HG02798 (cell line): ENCODE data around the gene SEC14L3.

Experiments
- ATAC-seq: cut with Tn5 transposase; IDR thresholded peaks from one replicate; pipeline ENCODE4 v1.9.1; 2021; ENCODE audit warnings: mild to moderate bottlenecking; ENCODE audit not compliant: unreplicated experiment, poor library complexity

SEC14L3 gene

DNA sequence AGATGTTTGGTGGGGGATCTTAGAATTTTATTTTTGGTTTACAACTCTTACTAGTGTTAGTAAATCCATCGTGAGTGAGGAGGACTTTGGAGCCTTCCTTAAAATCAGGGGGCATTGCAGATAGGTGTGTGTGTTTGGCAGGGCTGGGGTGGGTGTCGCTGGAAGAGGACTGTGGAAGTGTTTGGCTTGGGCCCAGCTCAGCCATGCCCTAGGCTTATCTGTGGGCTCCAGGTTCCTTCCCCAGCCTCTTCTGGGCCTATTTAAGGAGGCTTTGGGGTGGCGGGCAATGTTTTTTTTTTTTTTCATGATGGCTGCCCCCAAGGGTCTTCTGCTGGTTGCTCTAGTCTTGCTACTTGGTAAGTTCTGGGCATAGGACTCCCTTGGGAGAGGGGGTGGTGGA, 24.2 kb downstream of the SEC14L3 start:
- ATAC-seq: no peak

DNA sequence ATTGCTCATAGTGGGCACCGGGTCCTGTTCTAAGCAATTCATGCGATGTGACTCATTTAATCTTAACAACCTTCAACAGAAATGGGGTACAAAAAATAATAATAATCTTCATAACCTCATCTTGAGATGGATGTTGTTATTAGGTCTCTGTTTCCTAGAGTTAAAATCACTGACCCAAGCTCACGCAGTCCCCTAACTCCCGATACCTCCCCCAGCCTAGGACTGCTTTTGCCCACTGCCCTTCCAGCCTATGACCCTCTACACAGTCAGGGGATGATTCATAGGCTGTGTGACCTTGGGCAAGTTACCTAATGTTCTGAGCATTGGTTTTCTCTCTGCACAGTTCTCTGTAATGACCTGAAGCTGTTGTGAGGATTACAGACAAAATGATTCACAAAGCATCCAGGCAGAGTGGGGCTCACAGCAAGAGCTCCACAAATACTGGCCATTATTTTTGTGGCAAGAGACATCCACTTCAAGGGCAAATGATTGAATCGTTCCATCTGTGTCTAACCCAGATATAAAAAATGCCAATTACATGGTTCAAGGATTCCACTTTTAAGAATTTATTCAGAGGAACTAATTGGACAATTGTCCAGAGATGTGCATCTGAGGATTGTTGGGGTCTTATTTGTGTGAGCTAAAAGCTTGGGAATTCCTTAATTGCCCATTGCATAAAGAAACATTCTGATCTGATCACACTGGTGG, 26.2 kb downstream of the SEC14L3 start:
- no peak for ATAC-seq

DNA sequence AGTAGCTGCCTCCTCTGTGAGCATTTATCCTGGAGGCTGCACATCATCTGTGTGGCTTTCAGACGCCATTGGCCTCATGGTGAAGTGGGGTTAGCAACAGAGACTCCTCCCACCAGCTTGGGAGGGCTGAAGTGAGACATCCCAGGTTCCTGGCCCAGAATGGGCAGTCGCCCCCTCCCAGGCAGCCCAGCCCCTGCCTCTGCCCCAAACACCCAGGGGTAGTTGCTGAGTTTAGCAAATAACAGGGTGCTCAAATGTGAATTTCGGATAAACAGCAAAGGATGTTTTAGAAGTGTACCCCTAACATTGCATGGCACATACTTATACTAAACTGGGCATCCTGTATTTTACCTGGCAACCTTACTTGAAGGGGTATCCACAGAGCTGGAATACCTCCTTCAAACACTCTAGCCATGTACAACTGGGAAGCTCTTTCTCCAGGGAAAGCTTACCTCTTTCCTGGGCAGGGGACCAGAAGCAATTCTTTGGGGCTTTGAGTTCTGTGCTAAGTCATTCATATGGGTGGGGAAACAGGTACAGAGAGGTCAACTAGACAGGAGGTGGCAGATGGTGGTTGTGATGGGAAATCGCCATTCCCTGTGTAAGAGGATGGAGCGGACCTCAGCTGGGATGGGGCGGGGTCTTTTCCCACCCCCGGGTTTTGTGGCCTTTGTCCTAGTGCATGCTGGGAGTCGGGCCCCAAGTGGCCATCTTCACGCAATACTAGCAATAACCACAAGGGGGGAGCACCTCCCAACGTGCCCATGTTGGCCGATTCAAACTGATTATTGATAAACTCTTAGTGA, 27.0 kb downstream of the SEC14L3 start:
- ATAC-seq: no peak

DNA sequence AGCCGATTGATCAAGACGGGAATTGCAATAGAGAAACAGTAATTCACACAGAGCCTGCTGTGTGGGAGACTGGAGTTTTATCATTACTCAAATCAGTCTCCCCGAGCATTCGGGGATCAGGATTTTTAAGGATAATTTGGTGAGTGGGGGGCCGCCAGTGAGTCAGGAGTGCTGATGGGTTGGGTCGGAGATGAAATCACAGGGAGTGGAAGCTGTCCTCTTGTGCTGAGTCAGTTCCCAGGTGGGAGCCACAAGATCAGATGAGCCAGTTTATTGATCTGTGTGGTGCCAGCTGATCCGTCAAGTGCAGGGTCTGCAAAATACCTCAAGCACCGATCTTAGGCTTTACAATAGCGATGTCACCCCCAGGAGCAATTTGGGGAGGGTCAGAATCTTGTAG, 30.7 kb downstream of the SEC14L3 start:
- no peak for ATAC-seq

- no peak for ATAC-seq
Observed at GRCh38 chr22:30439836-30440235, 32.0 kb downstream of the SEC14L3 start.

GRCh38 chr22:30439226-30439625, 32.6 kb downstream of the SEC14L3 start:
- ATAC-seq: no peak

DNA sequence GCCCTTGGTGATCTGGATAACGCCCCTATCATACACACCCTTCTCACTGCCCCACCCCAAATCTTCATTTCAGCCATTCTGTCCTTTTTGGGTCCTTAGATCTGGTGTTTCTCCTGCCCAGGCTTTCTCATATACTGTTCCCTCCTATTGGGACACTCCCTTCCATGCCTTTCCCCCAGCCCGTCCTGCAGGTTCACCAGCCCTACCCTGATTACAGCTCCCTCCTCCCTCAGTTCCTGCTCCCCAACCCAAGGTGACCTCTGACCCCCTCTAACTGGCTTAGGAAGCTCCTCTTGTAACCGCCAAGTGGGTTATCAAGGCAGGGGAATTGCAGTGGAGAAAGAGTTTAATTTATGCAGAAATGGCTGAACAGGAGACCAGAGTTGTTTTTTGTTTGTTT, 33.3 kb downstream of the SEC14L3 start:
- ATAC-seq: no peak

DNA sequence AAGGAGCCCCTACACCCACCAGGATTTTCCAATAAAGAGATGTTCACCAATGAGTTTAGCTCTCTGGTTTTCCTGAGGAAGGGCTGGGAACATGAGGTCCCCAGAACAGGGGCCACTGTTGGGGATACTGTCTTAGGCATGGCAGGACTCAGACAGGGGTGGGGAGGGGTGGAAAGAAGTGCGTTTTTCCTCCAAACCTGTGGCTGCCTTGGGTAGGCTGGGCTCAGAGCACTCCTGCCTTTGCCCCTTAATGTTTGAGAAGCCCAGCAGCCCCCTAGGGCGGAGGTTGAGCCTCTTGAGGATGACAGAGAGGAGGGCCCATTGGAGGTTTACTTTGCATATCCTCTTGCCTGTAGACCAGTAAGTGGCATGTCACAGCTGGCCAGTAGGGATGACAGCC, 35.6 kb downstream of the SEC14L3 start:
- no peak for ATAC-seq

GRCh38 chr22:30435674-30436126, 36.1 kb downstream of the SEC14L3 start:
- no peak for ATAC-seq

DNA sequence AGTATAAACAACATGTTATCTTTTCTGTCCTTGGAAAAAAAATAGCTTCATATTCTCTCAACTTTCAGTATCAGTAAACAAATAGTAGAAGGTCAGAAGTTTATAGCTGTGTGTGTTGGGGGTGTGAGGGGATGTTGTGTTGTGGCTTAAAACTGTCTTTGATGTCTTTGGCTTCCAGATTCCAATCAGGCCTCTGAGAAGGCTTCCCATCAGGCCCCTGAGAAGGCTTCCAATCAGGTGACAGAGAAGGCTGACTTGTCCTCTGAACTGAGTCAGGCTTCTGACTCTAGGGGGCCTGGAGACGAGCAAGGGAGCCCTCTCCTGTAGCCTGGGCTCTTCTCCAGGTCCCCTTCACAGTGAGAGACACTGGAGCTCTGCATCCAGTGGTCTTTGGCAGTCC, 37.0 kb downstream of the SEC14L3 start:
- ATAC-seq: no peak

DNA sequence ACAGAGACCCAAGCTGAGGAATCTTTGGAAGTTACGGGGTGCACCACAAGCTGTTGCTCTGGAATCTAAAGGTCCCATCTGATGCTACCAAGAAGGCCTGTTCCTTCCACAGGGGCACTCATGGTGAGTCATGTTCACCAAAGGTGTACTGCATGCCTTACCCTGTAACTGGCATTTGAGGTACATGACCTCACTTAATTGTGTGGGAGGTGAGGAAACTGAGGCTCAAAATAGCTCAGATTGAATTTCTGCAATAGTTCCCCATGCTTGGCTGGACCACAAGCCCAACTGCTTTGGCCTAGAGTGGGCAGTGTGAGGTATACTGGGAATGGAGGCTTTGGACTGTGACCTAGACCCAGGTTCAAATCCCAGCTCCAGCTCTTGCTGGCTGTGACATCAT, 38.0 kb downstream of the SEC14L3 start:
- no peak for ATAC-seq

DNA sequence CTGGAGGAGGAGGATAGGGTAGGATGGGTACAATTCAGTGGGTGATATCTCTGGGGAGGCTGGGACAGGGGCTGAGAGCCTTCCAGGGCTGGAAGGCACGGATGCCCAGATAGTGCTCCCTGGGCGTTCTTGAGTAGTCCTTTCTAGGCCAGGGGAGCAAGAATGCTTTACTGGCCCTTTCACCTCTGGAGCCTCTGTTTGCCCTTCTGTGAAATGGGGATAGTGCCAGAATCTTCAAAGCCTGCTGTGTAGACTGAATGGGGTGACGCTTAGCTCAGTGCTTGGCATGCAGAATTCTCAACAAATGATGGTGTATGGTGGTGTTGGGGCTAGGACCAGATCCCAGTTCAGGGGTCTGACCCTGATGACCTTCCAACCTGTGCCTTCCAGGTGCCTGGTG, 38.6 kb downstream of the SEC14L3 start:
- ATAC-seq: no peak

GRCh38 chr22:30432520-30432919, 39.3 kb downstream of the SEC14L3 start:
- no peak for ATAC-seq

DNA sequence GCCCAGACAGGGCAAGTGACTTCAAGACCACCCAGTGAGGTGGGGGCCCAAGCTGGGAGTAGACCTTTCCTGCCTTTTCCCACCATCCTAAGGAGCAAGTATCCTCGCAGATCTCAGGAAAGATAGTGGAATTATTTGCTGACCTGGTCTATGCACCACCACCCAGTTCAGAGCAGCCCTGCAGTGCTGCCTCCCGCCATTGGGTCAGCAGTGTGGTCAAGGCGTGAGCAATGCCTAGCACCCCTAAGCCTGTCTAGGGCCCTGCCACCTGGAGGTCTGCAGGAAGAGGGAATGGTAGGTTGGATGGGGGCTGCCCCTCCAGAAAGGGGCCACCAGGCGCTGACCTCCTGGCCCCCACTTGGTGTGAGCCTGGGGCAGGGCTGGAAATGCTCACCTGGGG, 39.7 kb downstream of the SEC14L3 start:
- no peak for ATAC-seq

- ATAC-seq: no peak
Observed at GRCh38 chr22:30430933-30431332, 40.9 kb downstream of the SEC14L3 start.

DNA sequence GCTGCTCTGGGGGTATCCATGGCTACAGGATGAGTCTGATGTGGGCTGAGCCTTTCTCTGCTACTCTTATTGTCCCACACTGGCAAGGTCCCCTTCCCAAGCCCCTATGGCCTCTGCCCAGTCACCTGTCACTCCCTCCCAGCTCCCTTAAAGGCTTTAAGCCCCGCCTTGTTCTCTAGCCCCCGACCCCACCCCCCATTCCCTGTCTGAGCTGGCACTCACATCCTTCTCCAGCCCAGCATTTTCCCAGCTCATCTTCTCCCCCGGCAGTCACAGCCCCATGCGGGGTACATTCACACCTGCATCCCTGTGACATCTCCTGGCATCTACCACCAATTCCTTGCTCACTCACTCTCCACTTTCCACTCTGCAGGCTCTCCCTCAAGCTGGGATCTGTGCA, 41.9 kb downstream of the SEC14L3 start:
- no peak for ATAC-seq

DNA sequence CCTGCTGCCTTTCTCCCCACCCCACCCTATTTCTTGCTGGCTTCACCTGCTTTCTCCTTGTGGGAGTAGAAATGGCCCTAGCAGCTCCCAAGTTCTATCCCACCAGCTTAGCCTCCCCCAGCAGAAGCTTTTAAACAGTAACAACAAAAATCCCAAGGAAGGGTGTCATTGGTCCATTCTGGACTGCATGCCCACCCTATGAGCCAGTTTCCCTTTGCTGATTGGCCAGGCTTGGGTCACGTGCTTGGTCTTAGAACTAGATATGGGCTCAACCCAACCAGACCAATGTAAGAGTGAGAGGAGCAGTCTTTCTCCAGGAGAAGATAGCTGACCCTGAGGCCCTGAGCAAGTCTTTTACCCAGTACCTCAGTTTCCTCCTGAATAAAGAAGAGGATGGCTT, 43.9 kb downstream of the SEC14L3 start:
- no peak for ATAC-seq

GRCh38 chr22:30426388-30427353, 45.1 kb downstream of the SEC14L3 start:
- no peak for ATAC-seq

DNA sequence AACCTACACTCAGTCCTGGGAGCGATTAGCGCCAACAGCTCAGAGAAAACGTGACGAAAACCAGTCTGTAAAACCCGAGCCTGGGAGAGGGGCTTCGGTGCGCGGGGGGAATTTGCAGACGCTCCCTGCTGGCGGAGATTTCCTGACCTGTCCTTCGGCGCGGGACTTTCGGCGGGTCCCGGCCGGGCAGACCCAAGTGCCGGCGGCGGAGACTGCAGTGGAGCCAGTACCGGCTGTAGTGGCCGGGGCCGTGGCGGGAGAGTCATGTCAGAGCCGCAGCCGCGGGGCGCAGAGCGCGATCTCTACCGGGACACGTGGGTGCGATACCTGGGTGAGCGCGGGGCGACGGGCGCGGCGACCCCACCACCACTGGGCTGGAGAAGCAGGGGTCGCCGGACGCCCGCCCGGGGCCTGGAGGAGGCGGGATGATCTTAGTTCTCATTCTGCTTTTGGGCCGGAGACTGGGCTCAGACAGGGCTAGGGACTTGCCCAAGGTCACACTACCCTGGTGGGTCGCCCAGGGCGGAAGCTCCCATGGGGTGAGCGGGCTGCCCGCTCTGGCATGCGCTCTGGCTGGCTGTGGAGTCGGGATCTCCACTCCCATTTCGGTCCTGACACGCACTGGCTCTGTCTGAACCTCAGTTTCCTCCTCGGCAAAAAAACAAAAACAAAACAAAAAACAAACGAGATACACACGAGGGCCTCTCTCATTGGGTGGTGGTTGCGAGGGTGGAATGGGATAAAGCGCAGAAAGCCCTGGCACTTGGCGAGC, 46.0 kb downstream of the SEC14L3 start, which contains the start of gene MTFP1:
MTFP1 (plus strand) TSS at position 153 of the 772 bp plus-strand sequence; CDS start at position 265, 112 bp downstream.
- no peak for ATAC-seq

GRCh38 chr22:30425327-30425615, 46.5 kb downstream of the SEC14L3 start:
- ATAC-seq: no peak
